GM12801 (cell line): ENCODE measurements around the gene RNF167.

Experiments used
- TF ChIP-seq, protein P1 (sequence below): IDR thresholded peaks from one replicate; pipeline ENCODE4 v1.5.1; 2011; ENCODE audit warnings: control low read depth; ENCODE audit not compliant: insufficient read length; ENCODE audit errors: extremely low read depth

RNF167 gene

GRCh38 chr17:4945176-4945943 is 5.3 kb downstream of the RNF167 start:
- TF ChIP-seq, protein P1, sequence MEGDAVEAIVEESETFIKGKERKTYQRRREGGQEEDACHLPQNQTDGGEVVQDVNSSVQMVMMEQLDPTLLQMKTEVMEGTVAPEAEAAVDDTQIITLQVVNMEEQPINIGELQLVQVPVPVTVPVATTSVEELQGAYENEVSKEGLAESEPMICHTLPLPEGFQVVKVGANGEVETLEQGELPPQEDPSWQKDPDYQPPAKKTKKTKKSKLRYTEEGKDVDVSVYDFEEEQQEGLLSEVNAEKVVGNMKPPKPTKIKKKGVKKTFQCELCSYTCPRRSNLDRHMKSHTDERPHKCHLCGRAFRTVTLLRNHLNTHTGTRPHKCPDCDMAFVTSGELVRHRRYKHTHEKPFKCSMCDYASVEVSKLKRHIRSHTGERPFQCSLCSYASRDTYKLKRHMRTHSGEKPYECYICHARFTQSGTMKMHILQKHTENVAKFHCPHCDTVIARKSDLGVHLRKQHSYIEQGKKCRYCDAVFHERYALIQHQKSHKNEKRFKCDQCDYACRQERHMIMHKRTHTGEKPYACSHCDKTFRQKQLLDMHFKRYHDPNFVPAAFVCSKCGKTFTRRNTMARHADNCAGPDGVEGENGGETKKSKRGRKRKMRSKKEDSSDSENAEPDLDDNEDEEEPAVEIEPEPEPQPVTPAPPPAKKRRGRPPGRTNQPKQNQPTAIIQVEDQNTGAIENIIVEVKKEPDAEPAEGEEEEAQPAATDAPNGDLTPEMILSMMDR = no peak

- TF ChIP-seq, protein P1 = no peak
These were observed 5.8 kb downstream of the RNF167 start for GRCh38 chr17:4945944-4946280.

- TF ChIP-seq, protein P1 = no peak
These were observed 6.4 kb downstream of the RNF167 start for GRCh38 chr17:4946312-4946976.

- TF ChIP-seq, protein P1 = no peak
These were observed 6.9 kb downstream of the RNF167 start for GRCh38 chr17:4947010-4947410.

- TF ChIP-seq, protein P1 = no peak
These were observed 7.5 kb downstream of the RNF167 start for GRCh38 chr17:4947411-4948165.

DNA sequence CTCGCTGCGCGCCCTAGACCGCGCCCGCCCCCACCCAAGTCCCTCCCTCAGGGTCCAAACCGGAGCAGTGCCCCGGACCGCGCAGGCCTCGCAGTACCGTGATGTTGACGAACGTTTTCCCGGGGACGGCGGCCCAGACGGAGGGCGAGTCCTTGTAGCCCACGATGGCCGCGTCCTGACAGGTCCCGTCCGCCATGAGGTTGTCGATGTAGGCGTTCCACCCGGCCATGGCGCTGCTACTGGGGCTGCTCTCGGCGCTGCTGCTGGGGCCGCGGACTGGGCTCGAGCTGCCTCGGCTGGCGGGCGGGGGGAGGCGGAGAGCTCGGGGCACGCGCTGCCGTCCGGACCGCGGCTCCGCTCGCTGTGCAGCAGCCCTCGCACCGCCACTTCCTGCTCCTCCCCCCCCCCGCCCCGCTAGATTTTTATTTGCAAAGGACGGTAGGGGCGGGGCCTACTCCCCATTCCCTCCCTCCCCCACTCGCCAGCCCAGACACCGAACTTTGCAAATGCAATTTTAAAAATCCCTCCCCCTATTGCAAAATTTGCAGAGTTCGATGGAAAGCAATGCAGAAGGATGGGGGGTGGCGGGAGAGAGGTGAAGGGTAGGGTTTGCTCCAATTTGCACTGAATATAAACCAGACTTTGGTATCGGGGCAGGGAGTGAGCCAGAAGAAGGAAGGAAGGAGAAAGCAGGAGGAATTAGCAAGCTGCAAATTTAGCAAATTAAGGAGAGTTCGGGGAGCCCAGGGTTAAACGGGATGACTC is 8.3 kb downstream of the RNF167 start, which contains the start of gene PFN1:
TSS of gene PFN1 (minus strand) at position 365 of the 765 bp plus-strand sequence. CDS start at position 229, 136 bp downstream.
- TF ChIP-seq, protein P1 = no peak
